NT2/D1 (cell line): ENCODE measurements around the gene LTBP4.

ENCODE experiments used
- SUZ12 ChIP-seq: IDR thresholded peaks from 2 replicates; pipeline ENCODE4 v1.6.1; 2011; ENCODE audit not compliant: insufficient read length, insufficient read depth; ENCODE audit errors: extremely low read depth
- YY1 ChIP-seq: IDR thresholded peaks from 2 replicates; pipeline ENCODE4 v1.6.1; 2011; ENCODE audit not compliant: insufficient read length, insufficient read depth
- ZNF274 ChIP-seq: IDR thresholded peaks from 2 replicates; pipeline ENCODE4 v1.6.1; 2011; ENCODE audit warnings: mild to moderate bottlenecking, low read depth, low read length

DNA sequence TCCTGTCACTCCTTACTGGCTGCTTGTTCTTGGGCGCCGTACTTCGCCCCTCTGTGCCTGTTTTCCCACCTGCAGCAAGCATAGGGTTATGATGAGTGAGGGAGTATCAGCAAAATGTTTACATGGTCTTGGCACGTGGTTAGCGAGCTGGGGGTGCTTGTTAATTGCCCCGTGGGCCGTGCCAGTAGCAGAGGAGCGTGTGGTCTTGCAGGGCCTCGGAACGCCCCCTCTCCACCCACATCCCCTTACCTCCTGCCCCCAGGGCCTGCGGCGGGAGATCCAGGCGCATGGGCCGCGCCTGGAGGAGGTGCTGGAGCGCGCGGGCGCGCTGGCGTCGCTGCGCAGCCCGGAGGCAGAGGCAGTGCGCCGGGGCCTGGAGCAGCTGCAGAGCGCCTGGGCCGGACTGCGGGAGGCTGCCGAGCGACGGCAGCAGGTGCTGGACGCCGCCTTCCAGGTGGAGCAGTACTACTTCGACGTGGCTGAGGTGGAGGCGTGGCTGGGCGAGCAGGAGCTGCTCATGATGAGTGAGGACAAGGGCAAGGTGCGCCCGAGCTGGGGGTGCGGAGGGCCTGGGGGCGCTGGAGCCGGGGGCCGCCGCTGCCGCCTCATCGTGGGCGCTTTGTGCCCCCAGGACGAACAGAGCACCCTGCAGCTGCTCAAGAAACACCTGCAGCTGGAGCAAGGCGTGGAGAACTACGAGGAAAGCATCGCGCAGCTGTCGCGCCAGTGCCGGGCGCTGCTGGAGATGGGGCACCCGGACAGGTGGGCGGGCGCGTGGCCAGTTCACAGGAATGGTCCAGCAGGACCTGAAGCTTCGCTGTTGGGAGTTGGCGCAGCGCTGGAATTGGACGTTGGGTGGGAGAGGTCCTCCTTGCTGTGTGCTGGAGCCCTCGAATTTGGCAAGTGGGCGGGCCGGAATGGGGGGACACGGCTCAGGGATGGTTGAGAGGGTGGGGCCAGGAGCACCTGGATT, 47.0 kb upstream of the LTBP4 start:
- TF ChIP-seq ZNF274 (no peak), YY1 (no peak), SUZ12 (no peak)
